SK-N-SH treated with all-trans-retinoic acid at 6 μM for 48 hours (cell line): ENCODE results near the gene PASD1.

Experiments used
- ARNTL ChIP-seq: fragments of 450-650 bp; formaldehyde crosslinking; IDR thresholded peaks from 2 replicates; pipeline ENCODE4 v1.5.0; 2020; ENCODE audit warnings: low read depth, mild to moderate bottlenecking, moderate library complexity, borderline replicate concordance
- CSRNP3 ChIP-seq: fragments of 250-450 bp; sonication (Bioruptor Pico); IDR thresholded peaks from 2 replicates; pipeline ENCODE4 v1.5.1; 2021; ENCODE audit warnings: mild to moderate bottlenecking, moderate library complexity
- SNAI2 ChIP-seq: fragments of 250-450 bp; sonication (Bioruptor Pico); IDR thresholded peaks from 2 replicates; pipeline ENCODE4 v1.5.0; 2020; ENCODE audit warnings: mild to moderate bottlenecking, moderate library complexity
- TSHZ2 ChIP-seq: fragments of 250-450 bp; sonication (Bioruptor Pico); IDR thresholded peaks from 2 replicates; pipeline ENCODE4 v1.5.0; 2020; ENCODE audit warnings: mild to moderate bottlenecking, moderate library complexity

- TF ChIP-seq SNAI2 (CRISPR knock-in tag) (no peak), ARNTL (no peak), CSRNP3 (CRISPR knock-in tag) (no peak), TSHZ2 (CRISPR knock-in tag) (no peak)
Measured at GRCh38 chrX:151701071-151701470, 137.6 kb downstream of the PASD1 start.
